Fibroblast of lung (primary cell): ENCODE data around the gene SEC61B. TPM values are rescaled to one million over a fixed set of nuclear protein-coding genes. Genes with fewer than 3 reads are reported as not detected.
"Not testable (repeated sequence)": the region's sequence is repeated elsewhere in the genome, so short reads cannot be mapped to it uniquely, and the experiment has no call there.

Experiments
- DNase-seq, 2 donors: peaks; one replicate each; pipeline versions ENCODE4 v3.0.0 to v3.0.0-alpha.2; 2010; ENCODE audit warnings: low read depth in 2 of 2
- H2AFZ ChIP-seq: 2 replicates; pipeline ENCODE4 v1.5.1; 2012; ENCODE audit warnings: low read length, control low read depth, inconsistent platforms
- H3K27ac ChIP-seq: 2 replicates; pipeline ENCODE4 v1.5.1; 2011; ENCODE audit warnings: low read length, control low read depth; ENCODE audit not compliant: insufficient read depth
- H3K27me3 ChIP-seq: 2 replicates; pipeline ENCODE4 v1.5.1; 2011; ENCODE audit warnings: mild to moderate bottlenecking, low read length; ENCODE audit not compliant: control insufficient read depth, insufficient read depth
- H3K36me3 ChIP-seq: 2 replicates; pipeline ENCODE4 v1.5.1; 2011; ENCODE audit warnings: low read length; ENCODE audit not compliant: control insufficient read depth, insufficient read depth
- H3K4me1 ChIP-seq: 2 replicates; pipeline ENCODE4 v1.5.1; 2011; ENCODE audit warnings: low read length; ENCODE audit not compliant: control insufficient read depth, insufficient read depth; ENCODE audit errors: extremely low read depth
- H3K4me2 ChIP-seq: 2 replicates; pipeline ENCODE4 v1.5.1; 2011; ENCODE audit warnings: low read length, control low read depth; ENCODE audit not compliant: insufficient read depth; ENCODE audit errors: extremely low read depth
- H3K4me3 ChIP-seq, 4 experiments: fragments of 200-600 bp in 1 of 4; sonication (generic) in 1 of 4; replicated peaks in 1 of 4; 2 replicates each; pipeline ENCODE4 v1.5.1; 2011 to 2016; ENCODE audit warnings: low read length in 4 of 4, low read depth in 3 of 4, mild to moderate bottlenecking in 3 of 4, control low read depth in 2 of 4, inconsistent platforms in 1 of 4, mixed read lengths in 1 of 4; ENCODE audit not compliant: insufficient read depth in 1 of 4; ENCODE audit errors: control extremely low read depth in 1 of 4
- H3K79me2 ChIP-seq: 2 replicates; pipeline ENCODE4 v1.5.1; 2012; ENCODE audit warnings: mild to moderate bottlenecking, low read length, inconsistent platforms; ENCODE audit not compliant: control insufficient read depth, insufficient read depth
- H3K9ac ChIP-seq: 2 replicates; pipeline ENCODE4 v1.5.1; 2011; ENCODE audit warnings: mild to moderate bottlenecking, low read length, control low read depth; ENCODE audit not compliant: insufficient read depth
- H3K9me3 ChIP-seq: 2 replicates; pipeline ENCODE4 v1.5.1; 2012; ENCODE audit warnings: low read depth, low read length; ENCODE audit not compliant: control insufficient read depth, insufficient read depth
- H4K20me1 ChIP-seq: 2 replicates; pipeline ENCODE4 v1.5.1; 2011; ENCODE audit warnings: low read length; ENCODE audit not compliant: control insufficient read depth, insufficient read depth; ENCODE audit errors: extremely low read depth
- CTCF ChIP-seq, 2 donors: IDR thresholded peaks in 1 of 2; conservative IDR thresholded peaks in 1 of 2; 1 replicate in 1 of 2; 2 replicates in 1 of 2; pipeline ENCODE4 v1.5.1; 2011 to 2012; ENCODE audit warnings: low read length in 2 of 2, control low read depth in 1 of 2, inconsistent platforms in 1 of 2, low read depth in 1 of 2, mild to moderate bottlenecking in 1 of 2
- EZH2 ChIP-seq: IDR thresholded peaks from 2 replicates; pipeline ENCODE4 v1.5.1; 2012; ENCODE audit warnings: low read length, control low read depth, mild to moderate bottlenecking; ENCODE audit errors: missing control alignments
- polyA plus RNA-seq, 2 donors: library from polyadenylated mRNA; depleted of rRNA in 1 of 2; stranded (reverse) in 1 of 2; unstranded in 1 of 2; fragments of >200 nt; gene quantifications; 2 replicates each; pipeline ENCODE4 v1.2.1, GENCODE V29; 2011 to 2012; ENCODE audit warnings: missing spikeins in 1 of 2
- total RNA-seq: library from RNA; depleted of rRNA; stranded (reverse); fragments of >200 nt; gene quantifications from 2 replicates; pipeline ENCODE4 v1.2.1, GENCODE V29; 2014

The SEC61B gene
- total and polyA plus RNA-seq, 2 donors (not counting 1 experiment from before 2014, with no cell fraction given), result 58.8 to 213 TPM

- no peaks in the 10 kb centered on the region for H3K9me3 ChIP-seq
- no peaks in the 10 kb centered on the region for H3K36me3 ChIP-seq
- H3K27me3 ChIP-seq, result peaks cover 2% of the 10 kb centered on the region
- no peak overlapping the region for H3K27ac ChIP-seq
- no peaks in the 10 kb centered on the region for H3K79me2 ChIP-seq
- no peak overlapping the region for H3K4me3 ChIP-seq
- TF ChIP-seq CTCF (conservative IDR thresholded peaks at IDR 0.05 in 1 of 2, IDR thresholded peaks at IDR 0.05 in 1 of 2; ENCODE audit: low read depth in 1 of 2, low read length in 2 of 2) (no peak), EZH2 (no peak)
- H3K4me1 ChIP-seq, result peaks cover 5% of the 10 kb centered on the region
- no peaks in the 10 kb centered on the region for H4K20me1 ChIP-seq
- no peak for DNase-seq
- no peak overlapping the region for H2AFZ ChIP-seq
- H3K9ac ChIP-seq, result no peak overlapping the region
- H3K4me2 ChIP-seq, result no peak overlapping the region
Measured at GRCh38 chr9:99190597-99191283, 31.3 kb upstream of the SEC61B start.

- H3K27ac ChIP-seq, result no peak overlapping the region
- H2AFZ ChIP-seq, result no peak overlapping the region
- no peaks in the 10 kb centered on the region for H4K20me1 ChIP-seq
- peaks cover 5% of the 10 kb centered on the region for H3K4me1 ChIP-seq
- H3K4me3 ChIP-seq, result no peak overlapping the region
- H3K36me3 ChIP-seq, result no peaks in the 10 kb centered on the region
- H3K9me3 ChIP-seq, result no peaks in the 10 kb centered on the region
- H3K9ac ChIP-seq, result no peak overlapping the region
- no peak overlapping the region for H3K4me2 ChIP-seq
- peaks cover 7% of the 10 kb centered on the region for H3K27me3 ChIP-seq
- no peaks in the 10 kb centered on the region for H3K79me2 ChIP-seq
- TF ChIP-seq CTCF (conservative IDR thresholded peaks at IDR 0.05 in 1 of 2, IDR thresholded peaks at IDR 0.05 in 1 of 2; ENCODE audit: low read depth in 1 of 2, low read length in 2 of 2) (peak; percentile 31 to 51), EZH2 (no peak)
- DNase-seq, result peak; percentile 7 to 49
Measured at GRCh38 chr9:99192786-99193465, 29.2 kb upstream of the SEC61B start.

GRCh38 chr9:99193466-99193821, 28.6 kb upstream of the SEC61B start:
- DNase-seq, result no peak
- Histone ChIP-seq H3K9me3 (no peaks in the 10 kb centered on the region), H4K20me1 (no peaks in the 10 kb centered on the region), H3K79me2 (no peaks in the 10 kb centered on the region), H3K36me3 (no peaks in the 10 kb centered on the region), H3K4me1 (peaks cover 5% of the 10 kb centered on the region), H3K27me3 (peaks cover 8% of the 10 kb centered on the region), H3K27ac (no peak overlapping the region), H3K4me3 (no peak overlapping the region), H3K4me2 (no peak overlapping the region), H2AFZ (no peak overlapping the region), H3K9ac (no peak overlapping the region)
- no peak for TF ChIP-seq EZH2
- no peak for TF ChIP-seq CTCF (conservative IDR thresholded peaks at IDR 0.05 in 1 of 2, IDR thresholded peaks at IDR 0.05 in 1 of 2; ENCODE audit: low read depth in 1 of 2, low read length in 2 of 2)

GRCh38 chr9:99196484-99196883, 25.6 kb upstream of the SEC61B start:
- H2AFZ ChIP-seq, H3K4me3 ChIP-seq, H3K27ac ChIP-seq, H3K36me3 ChIP-seq, H4K20me1 ChIP-seq, H3K4me2 ChIP-seq, H3K4me1 ChIP-seq, H3K9ac ChIP-seq, H3K79me2 ChIP-seq, H3K9me3 ChIP-seq, H3K27me3 ChIP-seq, DNase-seq: not testable (repeated sequence)
